Measurements from ENCODE around the gene IPO13. TPM values are rescaled to one million over a fixed set of nuclear protein-coding genes. Genes with fewer than 3 reads are reported as not detected.

The IPO13 gene
- total RNA-seq, 1 donor from 2014 or later = 17.0 TPM

GRCh38 chr1:43986712-43987111 lies 40.0 kb downstream of the IPO13 start:
- ATAC-seq (no peak), DNase-seq (ENCODE audit: low spot score) (no peak)

- DNase-seq (ENCODE audit: low spot score) = no peak
- ATAC-seq = no peak
Measured at GRCh38 chr1:43987159-43987902, 40.6 kb downstream of the IPO13 start.

DNA sequence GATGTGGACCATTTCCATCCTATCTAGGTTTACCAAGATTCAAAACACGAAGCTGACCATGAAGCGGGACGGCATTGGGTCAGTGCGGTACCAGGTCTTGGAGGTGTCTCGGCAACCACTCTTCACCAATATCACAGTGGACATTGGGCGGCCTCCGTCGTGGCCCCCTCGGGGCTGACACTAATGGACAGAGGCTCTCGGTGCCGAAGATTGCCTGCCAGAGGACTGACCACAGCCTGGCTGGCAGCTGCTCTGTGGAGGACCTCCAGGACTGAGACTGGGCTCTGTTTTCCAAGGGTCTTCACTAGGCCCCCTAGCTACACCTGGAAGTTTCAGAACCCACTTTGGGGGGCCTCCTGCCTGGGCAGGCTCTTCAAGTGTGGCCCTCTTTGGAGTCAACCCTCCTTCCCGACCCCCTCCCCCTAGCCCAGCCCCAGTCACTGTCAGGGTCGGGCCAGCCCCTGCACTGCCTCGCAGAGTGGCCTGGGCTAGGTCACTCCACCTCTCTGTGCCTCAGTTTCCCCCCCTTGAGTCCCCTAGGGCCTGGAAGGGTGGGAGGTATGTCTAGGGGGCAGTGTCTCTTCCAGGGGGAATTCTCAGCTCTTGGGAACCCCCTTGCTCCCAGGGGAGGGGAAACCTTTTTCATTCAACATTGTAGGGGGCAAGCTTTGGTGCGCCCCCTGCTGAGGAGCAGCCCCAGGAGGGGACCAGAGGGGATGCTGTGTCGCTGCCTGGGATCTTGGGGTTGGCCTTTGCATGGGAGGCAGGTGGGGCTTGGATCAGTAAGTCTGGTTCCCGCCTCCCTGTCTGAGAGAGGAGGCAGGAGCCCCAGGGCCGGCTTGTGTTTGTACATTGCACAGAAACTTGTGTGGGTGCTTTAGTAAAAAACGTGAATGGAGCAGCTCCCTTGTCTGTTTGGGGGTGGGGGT lies 43.8 kb downstream of the IPO13 start:
- ATAC-seq = no peak
- no peak for DNase-seq (ENCODE audit: low spot score)

GRCh38 chr1:43991200-43991475 lies 44.4 kb downstream of the IPO13 start:
- DNase-seq (ENCODE audit: low spot score) = no peak
- ATAC-seq = no peak

DNA sequence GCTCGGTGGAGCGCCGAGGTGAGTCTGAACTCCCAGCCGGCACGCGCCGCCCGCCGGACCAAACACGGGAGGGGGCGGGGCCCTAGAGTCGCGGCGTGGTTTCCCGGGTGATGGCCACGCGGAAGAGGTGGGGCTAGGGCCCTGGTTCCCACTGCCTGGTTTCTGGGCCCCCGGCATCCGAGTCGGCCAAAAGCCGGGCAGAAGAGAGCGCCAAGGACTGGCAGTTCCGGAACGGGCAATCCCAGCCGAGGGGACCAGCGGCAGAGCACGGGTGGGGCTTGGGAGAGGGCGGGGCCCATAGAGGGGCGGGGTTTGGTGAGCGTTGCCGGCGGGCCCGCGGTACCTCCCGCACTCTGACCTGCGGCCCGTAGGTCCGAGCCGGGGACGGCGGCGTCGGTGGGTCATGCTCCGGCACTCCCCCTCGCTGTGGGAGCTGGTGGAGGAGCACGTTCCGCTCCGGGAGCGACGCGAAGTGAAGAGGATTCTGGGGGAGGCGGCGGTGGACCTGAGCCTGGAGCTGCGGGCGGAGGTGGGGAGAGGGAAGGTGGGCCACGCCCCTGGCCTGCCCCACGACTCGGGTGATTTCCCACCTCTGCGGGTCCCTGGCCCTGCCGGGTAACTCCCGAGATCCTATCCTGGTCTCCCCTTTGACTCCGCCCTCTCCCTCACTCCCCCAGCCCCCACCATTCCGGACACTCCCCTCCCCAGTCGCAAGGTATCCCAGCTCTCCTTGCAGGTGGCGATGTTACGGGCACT lies 44.9 kb downstream of the IPO13 start, which contains the start of gene CCDC24:
TSS of gene CCDC24 (plus strand) at position 124 of the 756 bp plus-strand sequence. CDS start at position 404, 280 bp downstream.
- ATAC-seq (peak; percentile 91), DNase-seq (ENCODE audit: low spot score) (peak; percentile 94)

DNA sequence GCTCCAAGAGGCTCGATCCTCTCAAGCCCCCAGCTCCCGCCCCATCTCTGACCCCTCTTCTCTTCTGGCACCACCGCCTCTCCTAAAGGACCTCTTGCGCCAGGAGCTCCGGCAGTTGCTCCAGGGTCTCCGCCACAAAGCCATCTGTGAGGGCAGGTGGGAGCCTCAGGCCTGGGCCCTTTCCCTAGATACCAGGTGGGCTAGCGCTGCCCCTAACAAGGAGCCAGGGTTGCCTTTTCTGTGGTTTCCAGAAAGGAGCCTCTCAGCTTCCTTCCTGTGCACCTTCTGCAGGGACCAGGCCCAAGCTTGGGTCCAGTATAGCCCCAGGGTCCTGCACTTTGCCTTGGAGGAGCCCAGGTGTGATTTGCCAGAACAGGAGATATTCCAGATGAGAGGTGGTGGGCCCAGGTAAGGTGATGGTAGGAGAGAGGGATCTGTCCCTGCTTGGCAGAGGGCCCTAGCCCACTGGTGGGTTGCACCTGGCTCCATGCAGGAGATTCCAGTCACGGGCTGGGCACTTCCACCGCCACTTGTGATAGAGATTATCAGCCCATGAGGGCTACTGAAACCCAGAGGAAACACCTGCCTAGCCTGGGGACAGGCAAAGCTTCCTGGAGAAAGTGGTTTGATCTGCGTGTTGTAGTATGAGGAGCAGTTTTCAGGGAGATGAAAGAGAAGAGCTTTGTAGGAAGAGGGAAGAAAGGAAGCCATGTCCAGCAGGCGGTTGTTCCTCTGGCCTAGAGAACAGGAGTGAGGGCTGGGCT lies 45.7 kb downstream of the IPO13 start:
- ATAC-seq = no peak

GRCh38 chr1:43993206-43993914 lies 46.6 kb downstream of the IPO13 start:
- DNase-seq (ENCODE audit: low spot score) (no peak), ATAC-seq (no peak)

More for the DNA sequence above, 45.7 kb downstream of the IPO13 start:
- DNase-seq (ENCODE audit: low spot score) = no peak

DNA sequence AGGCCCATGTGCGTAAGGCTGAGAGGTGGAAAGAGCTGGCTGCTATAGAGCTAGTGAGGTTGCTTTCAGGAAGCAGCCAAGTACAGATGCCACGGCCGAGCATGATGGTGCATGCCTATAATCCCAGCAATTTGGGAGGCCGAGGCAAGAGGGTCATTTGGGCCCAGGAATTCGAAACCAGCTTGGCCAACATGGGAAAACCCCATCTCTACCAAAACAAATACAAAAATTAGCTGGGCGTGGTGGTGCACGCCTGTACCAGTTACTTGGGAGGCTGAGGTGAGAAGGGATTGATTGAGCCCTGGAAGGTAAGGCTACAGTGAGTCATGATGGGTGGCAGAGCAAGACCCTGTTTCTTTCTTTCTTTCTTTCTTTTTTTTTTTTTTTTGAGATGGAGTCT lies 47.3 kb downstream of the IPO13 start:
- no peak for DNase-seq (ENCODE audit: low spot score)
- ATAC-seq = no peak

- ATAC-seq (no peak), DNase-seq (ENCODE audit: low spot score) (no peak)
Measured at GRCh38 chr1:43994794-43995790, 48.3 kb downstream of the IPO13 start.

GRCh38 chr1:43995984-43996732 lies 49.4 kb downstream of the IPO13 start:
- ATAC-seq (no peak), DNase-seq (ENCODE audit: low spot score) (no peak)

DNA sequence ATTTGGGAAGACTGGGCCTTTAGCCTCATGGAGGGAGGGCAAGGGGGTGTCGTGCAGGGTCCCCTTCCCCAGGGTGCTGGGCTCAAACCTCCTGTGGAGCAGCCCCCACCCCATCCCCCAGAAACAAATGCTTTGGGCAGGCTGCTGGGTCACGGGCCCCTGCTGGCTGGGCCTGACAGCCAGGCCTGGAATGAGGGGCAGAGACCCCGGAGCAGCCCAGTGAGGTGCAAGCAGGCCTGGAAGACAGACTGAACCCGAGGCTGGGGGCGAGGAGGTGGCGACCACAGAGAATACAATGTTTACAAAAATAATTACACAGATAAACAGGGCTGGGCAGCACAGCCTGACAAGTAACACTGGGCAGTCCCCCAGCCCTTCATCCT lies 50.0 kb downstream of the IPO13 start:
- DNase-seq (ENCODE audit: low spot score) = no peak
- ATAC-seq = no peak

DNA sequence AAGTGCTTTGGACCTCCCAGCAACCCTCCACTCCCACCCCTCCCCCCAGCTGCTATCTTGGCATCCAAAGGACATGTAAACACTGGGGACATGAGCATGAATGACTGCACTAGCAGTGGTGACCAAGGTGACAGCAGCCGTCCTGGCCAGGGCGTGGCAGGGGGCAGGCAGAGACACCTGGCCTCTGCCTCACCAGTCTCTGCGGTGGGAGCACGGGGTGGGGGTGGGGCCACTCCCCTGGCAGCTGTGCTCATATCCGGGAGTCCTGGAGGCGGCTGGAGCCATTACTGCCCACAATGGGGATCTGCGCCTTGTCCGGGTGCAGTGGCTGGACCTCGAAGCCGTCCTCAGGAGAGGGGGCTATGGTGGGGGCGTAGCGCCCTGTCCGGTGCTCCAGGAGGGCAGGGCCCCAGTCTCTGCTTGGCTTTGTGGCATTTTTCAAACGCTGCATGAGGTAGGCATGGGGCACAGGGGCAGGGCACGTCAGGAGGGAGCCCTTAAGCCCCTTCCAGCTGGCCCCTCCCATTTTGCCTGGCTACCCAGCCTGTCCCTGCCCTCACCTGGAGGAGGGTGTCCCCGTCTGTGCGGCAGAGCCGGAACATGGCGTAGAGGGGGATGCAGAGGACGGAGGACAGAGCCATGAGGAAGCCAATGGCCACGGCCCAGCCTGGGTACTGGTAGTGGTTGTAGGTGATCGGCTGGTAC lies 50.7 kb downstream of the IPO13 start:
- ATAC-seq (peak; percentile 10), DNase-seq (ENCODE audit: low spot score) (no peak)

- DNase-seq (ENCODE audit: low spot score) (no peak), ATAC-seq (no peak)
Measured at GRCh38 chr1:43998000-43998378, 51.2 kb downstream of the IPO13 start.

DNA sequence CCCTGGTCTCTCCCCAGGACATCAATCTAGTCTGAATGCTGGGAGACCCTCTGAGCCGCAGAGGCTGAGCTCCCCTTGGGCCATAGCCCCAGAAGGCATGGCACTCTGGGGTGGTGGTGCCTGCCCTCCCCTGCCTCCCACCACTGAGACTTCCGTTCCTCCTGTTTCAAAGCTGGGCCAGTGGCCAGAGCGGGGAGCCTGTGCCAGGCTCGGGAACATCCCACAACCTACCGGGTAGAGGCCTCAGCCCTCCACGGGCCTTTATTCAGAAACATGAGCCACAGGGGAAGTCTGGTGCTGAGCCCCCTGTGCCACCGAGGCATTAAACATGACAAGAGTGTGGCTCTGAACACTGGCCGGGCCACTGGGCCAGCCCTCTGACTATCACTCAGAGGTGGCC lies 52.7 kb downstream of the IPO13 start:
- ATAC-seq = no peak
- DNase-seq (ENCODE audit: low spot score) = no peak

- ATAC-seq (no peak), DNase-seq (ENCODE audit: low spot score) (no peak)
Measured at GRCh38 chr1:44000122-44000665, 53.4 kb downstream of the IPO13 start.

- no peak for DNase-seq (ENCODE audit: low spot score)
- no peak for ATAC-seq
Measured at GRCh38 chr1:44002165-44002564, 55.4 kb downstream of the IPO13 start.

DNA sequence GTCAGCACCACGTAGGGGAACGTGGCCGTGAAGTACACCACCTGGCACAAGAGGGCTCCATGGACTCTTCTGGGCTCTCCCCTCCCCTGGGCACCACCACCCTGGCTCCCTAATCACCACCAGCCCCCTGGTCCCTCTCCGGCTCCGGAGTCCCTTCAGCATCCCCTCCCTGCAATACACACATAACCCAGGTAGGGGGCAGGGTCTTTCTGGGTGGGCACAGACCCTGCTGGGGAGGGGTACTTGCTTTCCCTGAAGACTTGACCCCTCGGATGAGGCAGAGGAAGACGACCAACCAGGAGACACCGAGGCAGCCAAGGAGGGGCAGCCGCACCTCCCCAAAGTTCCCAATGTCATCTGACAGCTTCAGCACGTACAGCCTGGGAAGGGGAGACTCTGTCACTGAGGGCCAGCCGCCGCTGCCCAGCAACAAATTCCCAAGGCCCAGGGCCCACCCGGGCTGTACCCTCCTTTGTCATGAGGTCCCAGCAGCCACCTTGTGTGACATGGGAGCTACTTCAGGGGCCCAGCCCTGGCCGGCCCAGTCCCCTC lies 55.9 kb downstream of the IPO13 start:
- no peak for ATAC-seq
- DNase-seq (ENCODE audit: low spot score) = no peak
